Psoas muscle (tissue), 8 donors: ENCODE results near the gene PRSS50. TPM values are rescaled to one million over a fixed set of nuclear protein-coding genes. Genes with fewer than 3 reads are reported as not detected.
"Not testable (repeated sequence)": the region's sequence is repeated elsewhere in the genome, so short reads cannot be mapped to it uniquely, and the experiment has no call there.

Experiments
- ATAC-seq, 4 donors: fragments of 200-7000 bp; cut with Tn5 transposase; one replicate each; pipeline ENCODE4 v1.9.1; 2020; ENCODE audit warnings: moderate library complexity in 3 of 4, mild to moderate bottlenecking in 2 of 4
- DNase-seq, 2 donors: peaks; one replicate each; pipeline ENCODE4 v3.0.0-alpha.2; 2020
- H3K27ac ChIP-seq: fragments of 200-600 bp; one replicate; pipeline ENCODE4 v1.8.0; 2022
- H3K27me3 ChIP-seq, 3 donors: fragments of 200-600 bp in 1 of 3; one replicate each; pipeline versions ENCODE4 v1.6.1 to v1.8.0; 2013 to 2022; ENCODE audit warnings: low read length in 2 of 3, mild to moderate bottlenecking in 2 of 3, moderate library complexity in 1 of 3; ENCODE audit not compliant: insufficient read depth in 3 of 3
- H3K36me3 ChIP-seq, 2 donors: fragments of 200-600 bp in 1 of 2; one replicate each; pipeline versions ENCODE4 v1.6.1 to v1.8.0; 2013 to 2022; ENCODE audit warnings: low read depth in 1 of 2, mild to moderate bottlenecking in 1 of 2, moderate library complexity in 1 of 2; ENCODE audit not compliant: insufficient read depth in 1 of 2
- H3K4me1 ChIP-seq: fragments of 200-600 bp; one replicate; pipeline ENCODE4 v1.8.0; 2022
- H3K4me3 ChIP-seq: fragments of 200-600 bp; one replicate; pipeline ENCODE4 v1.8.0; 2022; ENCODE audit warnings: mild to moderate bottlenecking
- H3K9me3 ChIP-seq: fragments of 200-600 bp; one replicate; pipeline ENCODE4 v1.8.0; 2022
- CTCF ChIP-seq: fragments of 200-600 bp; IDR thresholded peaks from one replicate; pipeline ENCODE4 v1.8.0; 2022; ENCODE audit warnings: antibody characterized with exemption
- WGBS, 3 donors: extraction: QIAGEN DNeasy Blood & Tissue Kit; methylation state at CpG; one replicate each; pipeline versions ENCODE4 v1.1.6 to v1.1.7; 2013; 5-methylcytosine and 5-hydroxymethylcytosine counted together
- intact Hi-C, 2 donors: fragments of 100-400 bp; cut with DNase I; formaldehyde crosslinking; loops; one replicate each; pipeline versions ENCODE4 v1.11.0 to v1.14.2; 2022
- polyA plus RNA-seq, 3 donors: library from polyadenylated mRNA; stranded (reverse); fragments of 200-250 nt; gene quantifications; one replicate each; pipeline ENCODE4 v1.2.3, GENCODE V29; 2013
- total RNA-seq, 4 donors: library from RNA; stranded (reverse); fragmentation: NEBNext Ultra II Directional in 2 of 4; extraction: Animal tissue kit (Norgen Biotek cat#: 25700) in 2 of 4; gene quantifications; one replicate each; pipeline versions ENCODE4 v1.2.1 to v1.2.4, GENCODE V29; 2021 to 2023
- donor health status: healthy with polysubstance abuse.
- donor health status: DM: no; HTN: no; CAD: no; lungs with moderate emphysema.
- donor health status: Bipolar disorder and iron deficiency.
- donor health status: healthy.
- donor health status: DM: yes; HTN: yes; CAD: no.
- donor health status: DM: no; HTN: no; CAD: no.
- donor health status: DM: no; HTN: no; CAD: no.
- donor health status: DM: yes; HTN: yes; CAD: no.

The PRSS50 gene
- total and polyA plus RNA-seq, 7 donors = 0.01 to 0.34 (median 0.14) TPM; not detected in 1

DNA sequence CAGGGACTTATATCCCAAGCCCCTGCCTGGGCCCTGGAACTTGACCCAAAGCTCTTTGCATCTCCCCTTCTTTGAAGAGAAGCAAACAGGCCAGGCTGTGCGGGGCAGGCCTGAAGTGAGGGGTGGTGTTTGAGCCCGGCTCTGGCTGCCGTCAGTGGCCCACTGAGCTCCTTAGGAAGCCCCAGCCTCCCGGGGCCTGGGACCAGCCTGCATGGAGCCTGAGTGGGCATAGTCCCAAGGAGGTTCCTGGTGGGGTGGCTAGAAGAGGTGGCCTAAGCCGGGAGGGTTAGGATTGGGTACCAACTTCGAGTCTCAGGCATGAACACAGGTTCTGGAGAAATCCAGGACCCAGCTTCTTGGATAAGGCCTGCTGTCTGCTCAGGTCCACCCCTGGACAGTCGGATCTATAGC, 10.1 kb downstream of the PRSS50 start:
- H3K4me3 ChIP-seq = no peak overlapping the region
- DNase-seq = peak in 1 of 2 donors; percentile 35
- WGBS, 3 donors = 85 to 93% (median 90%) methylated on average over 7 of the region's 7 CpGs
- peaks cover 0 to 8% of the 10 kb centered on the region in 2 donors for H3K36me3 ChIP-seq
- ATAC-seq = no peak
- no peak for TF ChIP-seq CTCF
- no peak overlapping the region for H3K27ac ChIP-seq
- peaks cover 30% of the 10 kb centered on the region for H3K4me1 ChIP-seq
- no peaks in the 10 kb centered on the region for H3K9me3 ChIP-seq
- intact Hi-C loops = loop anchor here (2.0 to 10.0 kb wide), 5 partner anchors 157 to 617 kb away; partner anchors contain the start of gene MYL3 (in 1 of the 2)
- no peaks in the 10 kb centered on the region for H3K27me3 ChIP-seq

GRCh38 chr3:46706771-46707582, 10.7 kb downstream of the PRSS50 start:
- peak in 1 of 2 donors; percentile 23 for DNase-seq
- intact Hi-C loops = loop anchor here (2.0 to 10.0 kb wide), 5 partner anchors 158 to 618 kb away; partner anchors contain the start of gene MYL3 (in 1 of the 2)
- H3K27me3 ChIP-seq = no peaks in the 10 kb centered on the region
- H3K4me3 ChIP-seq = no peak overlapping the region
- WGBS, 3 donors = 77 to 83% (median 79%) methylated on average over 13 of the region's 13 CpGs
- H3K27ac ChIP-seq = no peak overlapping the region
- no peaks in the 10 kb centered on the region for H3K9me3 ChIP-seq
- H3K4me1 ChIP-seq = peaks cover 30% of the 10 kb centered on the region
- no peak for ATAC-seq
- TF ChIP-seq CTCF = no peak
- peaks cover 0 to 8% of the 10 kb centered on the region in 2 donors for H3K36me3 ChIP-seq

DNA sequence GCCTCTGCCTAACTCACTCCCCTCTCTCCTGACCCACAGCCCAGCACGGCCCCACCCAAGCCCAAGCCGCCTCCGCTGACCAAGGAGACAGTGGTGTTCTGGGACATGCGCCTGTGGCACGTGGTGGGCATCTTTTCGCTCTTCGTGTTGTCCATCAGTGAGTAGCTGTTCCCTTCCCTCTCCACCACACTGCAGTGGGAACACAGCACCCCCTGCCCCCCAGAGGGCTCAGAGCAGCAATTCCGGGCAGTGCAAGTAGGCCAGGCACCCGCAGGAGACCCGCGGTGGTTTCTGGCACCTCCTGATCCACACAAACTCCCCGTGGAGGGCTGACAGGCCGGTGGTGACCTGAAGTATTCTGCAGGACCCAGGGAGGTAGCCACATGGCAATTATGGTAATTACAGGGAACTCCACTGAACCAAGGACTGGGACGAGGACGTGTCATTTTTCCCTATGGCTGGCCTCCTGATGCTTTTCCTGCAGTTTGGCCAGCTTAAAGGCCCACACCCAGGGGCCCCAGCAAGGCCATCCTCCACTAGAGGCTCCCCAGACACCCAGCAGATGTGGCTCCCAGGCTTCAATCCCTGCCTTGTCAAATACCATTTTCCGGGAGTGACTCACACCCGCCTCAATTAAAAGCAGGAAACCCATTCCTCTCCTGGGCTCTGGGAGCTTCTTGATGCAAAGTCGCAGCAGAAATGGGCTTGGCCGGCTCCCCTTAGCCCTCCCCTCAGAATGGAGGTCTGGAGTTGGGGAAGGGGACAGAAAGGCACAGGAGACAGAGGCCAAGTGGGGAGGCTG, 11.7 kb downstream of the PRSS50 start:
- Histone ChIP-seq H3K27ac (no peak overlapping the region), H3K4me3 (no peak overlapping the region), H3K9me3 (no peaks in the 10 kb centered on the region), H3K4me1 (peaks cover 30% of the 10 kb centered on the region), H3K27me3 (no peaks in the 10 kb centered on the region), H3K36me3 (peaks cover 0 to 8% of the 10 kb centered on the region in 2 donors)
- TF ChIP-seq CTCF = no peak
- intact Hi-C loops = loop anchor here (1.0 to 10.0 kb wide), 7 partner anchors 159 to 619 kb away; partner anchors contain the start of gene MYL3 (in 1 of the 2)
- ATAC-seq = no peak
- WGBS, 3 donors = 70 to 72% (median 70%) methylated on average over 19 of the region's 19 CpGs
- DNase-seq = peak in 1 of 2 donors; percentile 52

- peaks cover 35% of the 10 kb centered on the region for H3K4me1 ChIP-seq
- 19 to 25% (median 22%) methylated on average over 4 of the region's 4 CpGs for WGBS, 3 donors
- no peaks in the 10 kb centered on the region for H3K9me3 ChIP-seq
- H3K27ac ChIP-seq = no peak overlapping the region
- H3K4me3 ChIP-seq = no peak overlapping the region
- DNase-seq (peak; percentile 68 to 86), ATAC-seq (peak; percentile 80 to 87 (median 84))
- peaks cover 0 to 7% of the 10 kb centered on the region in 2 donors for H3K36me3 ChIP-seq
- peak; percentile 98 for TF ChIP-seq CTCF
- intact Hi-C loops = loop anchor here (1.0 to 10.0 kb wide), 6 partner anchors 160 to 620 kb away; partner anchors contain the start of gene MYL3 (in 1 of the 2)
- no peaks in the 10 kb centered on the region for H3K27me3 ChIP-seq
Observed at GRCh38 chr3:46705022-46705530, 12.6 kb downstream of the PRSS50 start.

GRCh38 chr3:46704346-46704745, 13.3 kb downstream of the PRSS50 start:
- not testable (repeated sequence) for H3K4me3 ChIP-seq, H3K36me3 ChIP-seq, H3K27me3 ChIP-seq, H3K9me3 ChIP-seq, H3K27ac ChIP-seq, ATAC-seq
- intact Hi-C loops = loop anchor here (2.0 to 10.0 kb wide), 5 partner anchors 160 to 620 kb away; partner anchors contain the start of gene MYL3 (in 1 of the 2)
- peaks cover 42% of the 10 kb centered on the region for H3K4me1 ChIP-seq
- WGBS, 3 donors = 41 to 60% (median 50%) methylated on average over 6 to 7 of the region's 7 CpGs
- peak; percentile 2 to 26 for DNase-seq
